ENCODE data around the gene SYCE1L. TPM values are rescaled to one million over a fixed set of nuclear protein-coding genes. Genes with fewer than 3 reads are reported as not detected.

SYCE1L gene
- total and polyA plus RNA-seq, 9 of the 15 experiments (the other 6 are each of a cell fraction or from before 2014, with no cell fraction given), result 0.54 to 2.7 (median 1.1) TPM; not detected in 5

DNA sequence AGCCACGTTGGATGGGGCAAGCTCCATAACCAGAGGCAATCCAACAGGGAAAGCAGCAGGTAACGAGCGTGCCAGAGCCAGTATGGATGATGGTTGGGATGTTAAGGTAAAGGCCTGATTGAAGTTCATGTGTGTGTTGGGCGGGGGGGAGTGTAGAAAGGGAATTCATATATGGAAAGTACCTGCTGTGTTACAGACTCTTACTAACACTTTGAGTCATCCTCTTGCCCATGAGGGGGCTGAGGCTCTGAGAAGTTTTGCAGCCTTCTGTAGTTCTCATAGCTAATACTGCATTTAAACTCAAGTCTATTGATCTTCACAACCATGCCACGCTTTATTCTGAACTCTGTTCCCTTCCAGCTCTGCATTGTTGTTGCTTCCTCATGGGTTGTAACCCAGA, 28.5 kb downstream of the SYCE1L start:
- H3K36me3 ChIP-seq (ENCODE audit: control insufficient read depth, insufficient read depth, low read length), result no peaks in the 10 kb centered on the region
- FAIRE-seq (no peak), ATAC-seq (no peak), DNase-seq (ENCODE audit: extremely low read depth in 1 of 4, low spot score in 3 of 4) (no peak)
- TF ChIP-seq ATF4 (CRISPR knock-in tag; IDR thresholded peaks at IDR 0.05) (no peak), ELK1 (CRISPR knock-in tag; IDR thresholded peaks at IDR 0.05) (no peak), BRD4 (IDR thresholded peaks at IDR 0.05) (no peak), ZNF586 (CRISPR knock-in tag; conservative IDR thresholded peaks at IDR 0.05) (no peak), ZFP36 (IDR thresholded peaks at IDR 0.05; ENCODE audit: low read depth, low read length, partially characterized antibody) (no peak), ZNF3 (CRISPR knock-in tag; IDR thresholded peaks at IDR 0.05) (no peak), NCOA2 (IDR thresholded peaks at IDR 0.05; ENCODE audit: partially characterized antibody in 2 of 2) (no peak), MYNN (IDR thresholded peaks at IDR 0.05) (no peak), MYNN (CRISPR knock-in tag; IDR thresholded peaks at IDR 0.05) (no peak), TARDBP (IDR thresholded peaks at IDR 0.05) (no peak), TCFL5 (CRISPR knock-in tag; conservative IDR thresholded peaks at IDR 0.05) (no peak), ZNF175 (CRISPR knock-in tag; IDR thresholded peaks at IDR 0.05; ENCODE audit: low read depth) (no peak), NCOA6 (IDR thresholded peaks at IDR 0.05) (no peak), E2F1 (CRISPR knock-in tag; IDR thresholded peaks at IDR 0.05) (no peak), ZNF445 (CRISPR knock-in tag; IDR thresholded peaks at IDR 0.05; ENCODE audit: low read depth) (no peak), ZNF253 (CRISPR knock-in tag; conservative IDR thresholded peaks at IDR 0.05) (no peak), MAFG (tag; conservative IDR thresholded peaks at IDR 0.05) (no peak)
- H3K9ac ChIP-seq (ENCODE audit: insufficient read depth in 1 of 2, low read depth in 2 of 2, low read length in 2 of 2), result no peak overlapping the region
- no peak overlapping the region for H3K4me2 ChIP-seq (ENCODE audit: insufficient read depth, low read length)
- H3K27me3 ChIP-seq (ENCODE audit: control insufficient read depth in 2 of 2, insufficient read depth in 2 of 2, low read length in 2 of 2), result peaks cover 4 to 6% of the 10 kb centered on the region in 2 experiments; a peak in 3 of 5 replicates
- no peaks in the 10 kb centered on the region for H3K4me1 ChIP-seq (replicated peaks in 1 of 2; ENCODE audit: control insufficient read depth in 2 of 2, insufficient read depth in 2 of 2, low read length in 2 of 2)
- BruUV-seq (replicated peaks), result no TSS peak
- POLR2A ChIA-PET, result no interaction called here
- no peak overlapping the region for H3K27ac ChIP-seq (ENCODE audit: extremely low read depth, low read depth, low read length)
- no peaks in the 10 kb centered on the region for H4K20me1 ChIP-seq (replicated peaks; ENCODE audit: control insufficient read depth, insufficient read depth, low read length)
- intact Hi-C loops (cut with micrococcal nuclease) (no loop called here), in situ Hi-C loops (cut with MboI) (loop anchor here (25.0 kb wide), 1 partner anchor 735 kb away; no protein-coding TSS in a partner anchor)
- no peak overlapping the region for H2AFZ ChIP-seq (ENCODE audit: low read depth, low read length)
- H3K9me1 ChIP-seq (ENCODE audit: control insufficient read depth, insufficient read depth, low read length), result no peaks in the 10 kb centered on the region
- no peaks in the 10 kb centered on the region for H3K79me2 ChIP-seq (ENCODE audit: control insufficient read depth, insufficient read depth, low read length)
- 1% methylated on average over 5 of the region's 5 CpGs for WGBS (ENCODE audit: insufficient coverage, low coverage, missing lambda C conversion rate)
- H3K9me3 ChIP-seq (replicated peaks; ENCODE audit: control insufficient read depth, insufficient read depth, low read depth, low read length), result no peaks in the 10 kb centered on the region
- CTCF ChIA-PET (ENCODE audit: low intra/inter-chr PET ratio), result no interaction called here
- no peak overlapping the region for H3K4me3 ChIP-seq

Data from K562 (cell line).